Measurements from ENCODE around the gene IFI27L1.

DNA sequence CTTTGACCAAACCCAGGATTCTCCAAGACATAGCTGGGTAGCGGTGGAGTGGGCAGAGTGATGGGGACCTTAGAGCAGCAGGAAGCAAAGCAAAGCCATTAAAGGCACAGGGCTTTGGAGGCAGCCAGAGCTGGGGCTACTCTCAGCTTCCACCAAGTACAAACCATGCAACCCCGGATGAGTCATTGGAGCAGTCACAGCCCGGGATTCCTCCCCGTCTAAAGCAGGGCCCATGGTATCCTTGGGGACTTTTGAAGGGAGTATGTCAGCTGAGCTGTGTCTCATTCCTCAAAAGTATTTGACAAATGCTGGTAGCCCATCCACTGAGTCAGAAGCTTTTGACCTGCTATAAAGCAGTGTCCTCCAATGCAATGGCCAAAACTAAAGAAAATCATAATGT, 19.7 kb downstream of the IFI27L1 start:
- no peak for TF ChIP-seq POLR2AphosphoS5 (IDR thresholded peaks at IDR 0.05; ENCODE audit: low read depth, low read length)
- no peak for TF ChIP-seq POLR2A (IDR thresholded peaks at IDR 0.05; ENCODE audit: borderline replicate concordance, extremely low read depth, insufficient read depth, insufficient read length)
- no peak for TF ChIP-seq CTCF (IDR thresholded peaks at IDR 0.05 in 2 of 3, conservative IDR thresholded peaks at IDR 0.05 in 1 of 3; ENCODE audit: borderline replicate concordance in 1 of 3, insufficient read depth in 1 of 3, low read depth in 2 of 3, low read length in 2 of 3)
- TF ChIP-seq CEBPB (IDR thresholded peaks at IDR 0.05; ENCODE audit: low read depth) = no peak
- no peak for TF ChIP-seq SIN3A (IDR thresholded peaks at IDR 0.05; ENCODE audit: low read depth)
- TF ChIP-seq FOSL1 (IDR thresholded peaks at IDR 0.05; ENCODE audit: low read depth) = no peak
- TF ChIP-seq RAD21 (IDR thresholded peaks at IDR 0.05; ENCODE audit: low read depth) = no peak
- no peak for TF ChIP-seq YY1 (IDR thresholded peaks at IDR 0.05; ENCODE audit: extremely low read depth, insufficient replicate concordance, low read depth, low read length)
- TF ChIP-seq ZNF274 (IDR thresholded peaks at IDR 0.05; ENCODE audit: low read depth, low read length) = no peak
- no peak for TF ChIP-seq EZH2 (IDR thresholded peaks at IDR 0.05)
- no peak for TF ChIP-seq SRF (IDR thresholded peaks at IDR 0.05; ENCODE audit: low read depth)

All from HCT116 (cell line).